NCI-H187 treated with DMSO at 0.1 percent for 48 hours (cell line): Measurements from ENCODE around the gene GUCA1C.

Experiments used
- DNase-seq: peaks from one replicate; lab custom pipeline; 2025; lab: John Stamatoyannopoulos, UW

The GUCA1C gene

DNA sequence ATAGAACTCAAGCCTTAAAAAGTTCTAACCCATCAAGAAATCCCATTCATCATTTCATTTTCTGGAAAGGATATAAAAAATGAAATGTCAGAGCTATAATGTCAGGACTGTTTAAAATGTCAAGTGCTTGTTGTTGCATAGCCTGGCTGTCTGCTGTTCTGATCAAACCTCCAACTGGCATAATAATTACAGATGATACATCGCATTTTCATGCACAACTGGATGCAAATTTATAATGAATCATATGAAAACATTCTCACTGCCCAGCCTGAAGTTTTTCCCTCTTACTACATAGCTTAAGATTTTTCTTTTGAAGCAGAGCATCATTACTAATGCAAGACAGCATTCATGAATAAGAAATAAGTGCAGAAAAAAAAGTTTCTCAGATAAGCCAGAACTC, 46.5 kb downstream of the GUCA1C start:
- DNase-seq, result no peak

DNA sequence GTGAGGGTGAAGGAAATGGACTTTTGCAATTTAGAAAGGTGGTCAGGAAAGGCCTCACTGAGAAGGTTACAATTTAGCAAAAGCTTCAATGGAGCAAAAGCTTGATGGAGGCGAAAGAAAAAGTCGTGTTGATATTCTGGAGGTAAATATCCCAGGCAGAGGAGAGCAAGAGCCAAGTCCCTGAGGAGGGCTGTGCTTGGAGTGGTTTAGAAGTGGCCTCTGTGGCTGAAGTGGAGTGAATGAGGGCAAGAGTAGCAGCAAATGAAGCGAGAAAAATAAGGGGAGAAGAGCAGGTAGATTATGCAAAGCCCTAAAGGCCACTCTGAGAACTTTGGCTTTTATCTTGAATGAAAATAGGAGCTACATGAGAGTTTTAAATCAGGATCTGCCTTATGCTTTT, 54.1 kb downstream of the GUCA1C start:
- DNase-seq, result peak; percentile 69

DNA sequence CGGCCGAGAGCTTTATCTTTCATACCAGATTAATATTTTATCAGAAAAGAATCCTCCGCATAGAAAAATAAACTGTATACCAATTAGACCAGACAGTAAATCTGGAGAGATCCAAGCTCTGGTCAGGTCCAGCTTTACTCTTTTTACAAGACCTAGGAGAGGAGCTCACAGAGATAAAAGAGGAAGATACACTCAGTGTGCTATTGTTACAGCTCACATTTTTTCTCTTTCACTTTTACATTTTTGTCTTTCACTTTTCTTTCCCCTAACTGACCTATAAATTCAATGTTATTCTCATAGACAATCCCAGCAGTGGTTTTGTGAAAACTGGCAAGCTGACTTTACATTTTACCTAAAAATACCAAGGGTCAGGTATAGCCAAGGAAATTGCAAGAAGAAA, 55.8 kb downstream of the GUCA1C start:
- no peak for DNase-seq

DNA sequence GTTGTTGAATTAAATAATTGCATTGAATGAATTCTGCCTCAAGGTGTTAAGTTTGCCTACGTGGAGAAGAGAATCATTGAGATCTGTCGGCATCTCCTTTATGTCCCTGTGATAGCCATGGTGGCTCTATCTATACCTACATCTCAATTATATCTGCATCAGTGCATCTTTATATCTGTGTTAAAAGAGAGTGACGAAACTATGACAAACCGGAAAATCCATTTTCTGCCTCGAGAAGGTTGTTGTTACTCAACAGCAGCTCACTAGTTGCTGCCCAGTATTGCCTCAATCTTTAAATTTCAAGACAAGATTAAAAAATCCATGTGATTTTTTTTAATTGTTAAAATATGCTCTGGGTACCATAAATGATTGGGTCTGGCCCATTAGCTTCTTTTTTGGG, 58.7 kb downstream of the GUCA1C start:
- no peak for DNase-seq

DNA sequence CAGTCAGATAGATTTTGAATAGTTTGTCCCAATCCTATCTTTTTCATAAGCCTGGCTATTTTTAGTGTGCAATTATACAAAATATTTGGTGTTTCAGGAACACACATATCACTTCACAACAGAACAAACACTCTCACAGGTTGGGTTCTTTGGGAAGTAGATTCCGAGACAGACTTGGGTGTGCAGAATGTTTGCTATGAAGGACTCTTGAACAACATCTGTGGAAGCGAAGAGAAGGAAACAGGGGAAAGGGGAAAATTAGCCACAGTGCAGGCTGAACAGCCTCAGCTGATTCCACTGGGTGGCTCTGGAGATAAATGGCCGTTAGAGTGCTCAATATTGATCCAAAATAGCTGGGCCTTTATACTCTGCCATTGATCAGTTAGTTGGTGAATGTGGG, 61.8 kb downstream of the GUCA1C start:
- no peak for DNase-seq

DNA sequence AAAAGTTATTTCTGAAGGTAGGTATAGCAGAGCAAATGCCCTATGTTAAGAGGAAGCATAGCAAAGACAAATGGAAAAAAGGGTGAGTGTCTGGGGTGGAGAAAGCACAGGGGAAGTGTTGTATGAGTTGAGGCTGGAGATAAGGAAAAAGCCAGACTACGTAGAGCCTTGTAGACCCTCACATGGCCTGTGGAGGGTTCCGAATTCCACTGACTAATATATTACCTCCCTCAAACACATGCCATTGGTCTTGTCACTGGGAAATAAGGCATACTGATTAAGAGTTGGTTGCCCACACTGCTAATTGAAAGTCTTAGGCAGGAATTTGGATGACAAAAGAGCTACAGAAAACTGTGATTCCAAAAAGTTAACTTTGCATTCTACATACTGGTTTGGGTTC, 65.9 kb downstream of the GUCA1C start:
- DNase-seq, result no peak

DNA sequence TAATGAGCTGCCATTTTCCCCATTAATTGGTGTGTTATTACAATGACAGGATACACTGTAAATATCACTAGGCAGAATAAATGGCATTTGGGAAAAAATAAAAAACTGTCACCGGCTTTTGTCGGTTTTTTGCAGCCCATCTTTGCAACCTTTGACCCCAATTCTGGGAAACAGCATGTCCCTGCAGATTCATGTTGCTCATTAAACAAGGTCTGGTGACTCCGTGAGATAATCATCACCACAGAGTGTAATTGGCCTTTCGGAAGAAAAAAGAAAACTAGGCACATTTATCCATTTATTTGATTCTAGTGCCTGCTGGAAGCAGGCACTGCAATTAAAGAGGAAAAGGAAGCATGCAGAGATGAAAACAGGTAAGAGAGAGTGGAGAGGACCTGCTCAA, 66.6 kb downstream of the GUCA1C start:
- no peak for DNase-seq

DNA sequence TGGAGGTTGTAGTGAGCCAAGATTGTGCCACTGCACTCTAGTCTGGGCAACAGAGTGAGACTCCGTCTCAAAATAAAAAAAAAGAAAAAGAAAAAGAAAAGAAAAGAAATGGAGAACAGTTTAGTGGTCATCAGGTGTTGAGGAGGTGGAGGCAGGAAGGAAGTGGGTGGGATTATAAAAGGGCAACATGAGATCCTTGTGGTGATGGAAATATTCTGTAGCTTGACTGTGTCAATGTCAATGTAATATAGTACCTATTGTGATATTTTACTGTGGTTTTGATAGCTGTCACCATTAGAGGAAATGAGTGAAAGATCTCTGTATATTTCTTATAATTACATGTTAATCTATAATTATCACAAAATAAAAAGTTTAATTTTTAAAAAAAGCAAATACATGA, 70.3 kb downstream of the GUCA1C start:
- DNase-seq, result no peak

DNA sequence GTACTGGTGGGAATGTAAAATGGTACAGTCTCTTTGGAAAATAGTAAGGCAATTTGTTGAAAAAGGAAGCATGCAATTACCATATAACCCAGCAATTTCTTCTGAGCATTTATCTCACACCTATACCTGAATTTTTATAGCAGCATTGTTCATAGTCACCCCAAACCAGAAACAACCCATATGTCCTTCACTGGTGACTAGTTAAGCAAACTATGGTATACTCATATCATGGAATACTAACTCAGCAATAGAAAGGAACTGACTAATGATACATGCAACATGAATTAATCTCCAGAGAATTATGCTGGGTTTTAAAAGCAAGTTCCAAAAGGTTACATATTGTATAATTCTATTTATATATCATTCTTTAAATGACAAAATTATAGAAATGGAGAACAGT, 70.9 kb downstream of the GUCA1C start:
- no peak for DNase-seq

DNA sequence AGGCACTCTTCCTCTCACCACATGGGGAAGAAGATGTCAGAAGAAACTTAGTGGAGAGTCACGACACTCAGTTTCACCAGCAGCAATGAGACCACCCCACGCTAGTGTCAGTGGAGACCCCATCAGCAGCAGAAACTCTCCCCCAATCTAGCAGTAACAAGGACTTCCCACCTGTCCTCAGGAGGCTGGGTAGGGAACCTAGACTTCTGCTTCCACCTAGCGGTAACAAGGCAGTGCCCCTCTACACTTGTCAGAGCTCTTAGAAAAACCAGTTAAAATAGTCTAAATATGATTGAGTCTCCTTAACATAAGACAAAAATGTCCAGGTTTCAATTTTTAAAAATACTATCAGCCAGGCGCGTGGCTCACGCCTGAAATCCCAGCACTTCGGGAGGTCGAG, 73.8 kb downstream of the GUCA1C start:
- DNase-seq, result no peak

DNA sequence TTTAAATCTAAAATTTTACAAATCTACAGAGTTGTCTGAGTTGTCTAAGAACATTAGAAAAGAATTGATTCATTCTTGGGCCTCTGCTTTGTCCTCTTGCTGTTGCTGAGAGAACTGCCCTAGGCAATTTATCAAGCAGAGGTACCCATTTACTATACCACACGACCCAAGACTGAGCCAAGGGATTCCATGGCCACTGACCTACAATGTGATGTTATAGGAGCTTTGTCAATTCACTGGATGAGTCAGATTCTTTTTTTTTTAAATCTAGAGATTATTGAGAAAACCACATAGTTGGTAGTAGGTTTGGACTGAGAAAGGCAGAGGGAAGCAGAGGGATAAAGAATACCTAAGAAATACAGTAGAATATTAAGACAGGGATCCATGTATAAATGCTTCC, 75.8 kb downstream of the GUCA1C start:
- DNase-seq, result no peak

DNA sequence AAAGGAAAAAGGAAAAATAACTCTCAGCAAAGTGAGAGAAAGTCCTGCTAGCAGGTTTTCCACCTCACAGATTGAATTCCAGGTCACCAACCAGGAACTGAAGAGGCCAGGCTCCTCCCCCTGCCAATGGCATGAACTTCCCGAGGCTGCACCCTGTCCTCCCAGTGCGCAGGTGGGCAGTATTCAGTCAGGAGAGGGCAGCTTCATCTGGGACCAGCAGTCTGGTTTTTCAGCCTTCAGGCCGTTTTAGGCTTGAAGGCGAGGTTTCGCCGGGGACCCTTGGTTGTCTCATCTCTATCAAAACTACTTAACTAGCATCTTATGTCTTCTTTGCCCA, 89.9 kb downstream of the GUCA1C start:
- DNase-seq, result no peak

DNA sequence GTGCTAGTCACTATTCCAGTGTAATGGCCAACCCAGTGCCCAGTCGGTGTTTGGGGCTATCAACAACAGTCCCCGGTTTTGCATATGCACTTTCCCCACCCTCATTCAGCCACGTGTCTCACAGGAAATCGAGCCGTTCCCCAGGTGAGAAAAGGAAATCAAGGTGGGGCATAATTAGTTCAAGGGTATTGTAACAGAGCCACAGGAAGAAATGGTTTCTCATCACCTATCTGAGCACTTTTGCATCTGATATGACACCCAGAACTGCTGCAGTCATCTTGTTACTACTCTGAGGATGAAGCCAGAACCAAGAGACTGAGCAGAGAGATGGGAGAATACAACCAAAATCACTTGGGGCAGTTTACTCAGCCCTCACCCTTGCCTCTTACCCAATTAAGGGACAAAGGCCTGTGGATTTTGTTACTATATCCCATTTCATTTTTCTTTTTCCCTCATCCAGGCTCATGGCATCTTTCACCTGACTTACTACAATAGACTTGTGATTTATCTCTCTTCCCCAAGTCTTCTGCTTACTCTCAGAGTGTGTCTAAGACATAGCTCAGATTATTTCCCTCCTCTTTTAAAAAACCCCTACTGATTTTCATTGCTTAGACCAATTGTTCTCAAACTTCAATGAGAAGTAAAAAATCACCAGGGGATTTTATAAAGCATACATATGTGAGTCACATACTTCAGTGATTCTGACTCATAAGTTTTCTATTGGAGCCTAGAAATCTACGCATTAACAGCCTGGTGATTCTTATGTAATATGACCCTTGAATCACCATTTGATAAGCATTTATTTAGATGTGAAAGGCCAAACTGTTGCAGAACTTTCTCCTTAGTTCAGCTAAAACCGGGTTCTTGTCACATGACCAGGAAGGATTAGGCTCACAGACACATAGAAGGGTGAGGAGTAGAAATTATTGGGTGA, 90.5 kb downstream of the GUCA1C start:
- DNase-seq, result no peak

DNA sequence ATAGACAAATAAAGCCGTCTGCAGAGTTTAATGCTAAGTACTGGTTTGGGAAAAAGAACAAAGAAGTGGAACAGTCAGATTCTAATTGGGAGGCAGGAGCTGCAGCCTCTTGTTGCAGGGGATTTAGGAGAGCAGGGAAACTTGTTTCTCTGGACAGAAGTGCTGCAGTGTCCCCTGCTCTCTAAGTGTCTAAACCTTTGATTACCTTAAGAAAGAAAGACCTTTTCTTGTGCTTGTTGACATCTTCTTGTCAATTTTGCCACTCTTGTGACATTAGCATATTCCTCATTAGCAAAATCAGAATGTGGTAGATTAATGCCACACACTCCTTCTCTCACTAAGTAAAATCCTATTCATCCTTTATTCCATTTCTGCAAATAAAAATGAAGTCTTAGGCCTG, 92.3 kb downstream of the GUCA1C start:
- no peak for DNase-seq
